NCI-H2227 treated with DMSO at 0.1 percent for 48 hours (cell line): Measurements from ENCODE around the gene HFM1.

ENCODE experiments used
- DNase-seq: peaks from one replicate; lab custom pipeline; 2025; lab: John Stamatoyannopoulos, UW

HFM1 gene

GRCh38 chr1:91234181-91234580, 170.5 kb downstream of the HFM1 start:
- DNase-seq = no peak

GRCh38 chr1:91226741-91227140, 177.9 kb downstream of the HFM1 start:
- DNase-seq = no peak

GRCh38 chr1:91224878-91225277, 179.8 kb downstream of the HFM1 start:
- DNase-seq = no peak

GRCh38 chr1:91221017-91221416, 183.6 kb downstream of the HFM1 start:
- DNase-seq = no peak

- no peak for DNase-seq
These were observed 186.7 kb downstream of the HFM1 start for GRCh38 chr1:91217911-91218310.
